Trophoblast cell (in vitro differentiated cells and primary cell): Measurements from ENCODE around the gene DSG1.

Source experiments
- DNase-seq, 2 donors: peaks; one replicate each; pipeline ENCODE4 v3.0.0-alpha.2; 2016
- H2AFZ ChIP-seq: 2 replicates; pipeline ENCODE4 v1.6.1; 2013; ENCODE audit warnings: low read length, moderate library complexity, mild to moderate bottlenecking; ENCODE audit not compliant: insufficient read depth, poor library complexity
- H2AK5ac ChIP-seq: 2 replicates; pipeline ENCODE4 v1.6.1; 2013; ENCODE audit warnings: mild to moderate bottlenecking, low read length
- H2BK120ac ChIP-seq: 2 replicates; pipeline ENCODE4 v1.6.1; 2013; ENCODE audit warnings: low read length, mild to moderate bottlenecking, moderate library complexity; ENCODE audit not compliant: insufficient read depth, poor library complexity
- H2BK12ac ChIP-seq: 2 replicates; pipeline ENCODE4 v1.6.1; 2013; ENCODE audit warnings: mild to moderate bottlenecking, low read length, moderate library complexity
- H2BK5ac ChIP-seq: 2 replicates; pipeline ENCODE4 v1.6.1; 2013; ENCODE audit warnings: low read length, low read depth, moderate library complexity, mild to moderate bottlenecking; ENCODE audit not compliant: poor library complexity
- H3K14ac ChIP-seq: 2 replicates; pipeline ENCODE4 v1.6.1; 2013; ENCODE audit warnings: mild to moderate bottlenecking, low read length
- H3K18ac ChIP-seq: 2 replicates; pipeline ENCODE4 v1.6.1; 2013; ENCODE audit warnings: mild to moderate bottlenecking, low read length
- H3K23ac ChIP-seq: 2 replicates; pipeline ENCODE4 v1.6.1; 2013; ENCODE audit warnings: low read length
- H3K27ac ChIP-seq: 2 replicates; pipeline ENCODE4 v1.5.1; 2013; ENCODE audit warnings: low read depth, mild to moderate bottlenecking, inconsistent platforms, low read length, moderate library complexity
- H3K27me3 ChIP-seq: 2 replicates; pipeline ENCODE4 v1.6.1; 2013; ENCODE audit warnings: inconsistent platforms, mild to moderate bottlenecking, low read length, moderate library complexity; ENCODE audit not compliant: insufficient read depth
- H3K36me3 ChIP-seq, 2 experiments: 1 replicate in 1 of 2; 2 replicates in 1 of 2; pipeline ENCODE4 v1.6.1; 2013; ENCODE audit warnings: low read length in 2 of 2, mild to moderate bottlenecking in 2 of 2, moderate library complexity in 1 of 2; ENCODE audit not compliant: insufficient read depth in 2 of 2, control insufficient read depth in 1 of 2
- H3K4ac ChIP-seq: 2 replicates; pipeline ENCODE4 v1.6.1; 2013; ENCODE audit warnings: low read depth, mild to moderate bottlenecking, low read length, moderate library complexity
- H3K4me1 ChIP-seq, 2 experiments: 1 replicate in 1 of 2; 2 replicates in 1 of 2; pipeline ENCODE4 v1.6.1; 2013; ENCODE audit warnings: low read length in 2 of 2, mild to moderate bottlenecking in 2 of 2, moderate library complexity in 1 of 2; ENCODE audit not compliant: insufficient read depth in 2 of 2, control insufficient read depth in 1 of 2
- H3K4me2 ChIP-seq: 2 replicates; pipeline ENCODE4 v1.6.1; 2013; ENCODE audit warnings: inconsistent platforms, mild to moderate bottlenecking, low read length, moderate library complexity
- H3K4me3 ChIP-seq: 2 replicates; pipeline ENCODE4 v1.5.1; 2013; ENCODE audit warnings: mild to moderate bottlenecking, low read depth, low read length, inconsistent platforms
- H3K79me1 ChIP-seq: one replicate; pipeline ENCODE4 v1.6.1; 2013; ENCODE audit warnings: low read length
- H3K79me2 ChIP-seq: 2 replicates; pipeline ENCODE4 v1.6.1; 2013; ENCODE audit warnings: low read length, mild to moderate bottlenecking; ENCODE audit not compliant: control insufficient read depth, insufficient read depth, poor library complexity
- H3K9ac ChIP-seq: 2 replicates; pipeline ENCODE4 v1.6.1; 2013; ENCODE audit warnings: mild to moderate bottlenecking, low read length
- H3K9me3 ChIP-seq: 2 replicates; pipeline ENCODE4 v1.6.1; 2013; ENCODE audit warnings: low read depth, mild to moderate bottlenecking, control low read depth, inconsistent platforms, low read length; ENCODE audit not compliant: insufficient read depth
- H4K12ac ChIP-seq: 2 replicates; pipeline ENCODE4 v1.6.1; 2013; ENCODE audit warnings: low read depth, mild to moderate bottlenecking, low read length, moderate library complexity
- H4K8ac ChIP-seq: 2 replicates; pipeline ENCODE4 v1.6.1; 2013; ENCODE audit warnings: low read depth, mild to moderate bottlenecking, low read length, moderate library complexity
- H4K91ac ChIP-seq: one replicate; pipeline ENCODE4 v1.6.1; 2013; ENCODE audit warnings: low read depth, mild to moderate bottlenecking, low read length, moderate library complexity
- WGBS: extraction: QIAGEN DNeasy Blood & Tissue Kit; methylation state at CpG from one replicate; pipeline ENCODE4 v1.1.7; 2013; ENCODE audit warnings: missing lambda C conversion rate; ENCODE audit not compliant: insufficient read length, insufficient coverage; ENCODE audit errors: extremely low coverage; 5-methylcytosine and 5-hydroxymethylcytosine counted together

DSG1 gene

DNA sequence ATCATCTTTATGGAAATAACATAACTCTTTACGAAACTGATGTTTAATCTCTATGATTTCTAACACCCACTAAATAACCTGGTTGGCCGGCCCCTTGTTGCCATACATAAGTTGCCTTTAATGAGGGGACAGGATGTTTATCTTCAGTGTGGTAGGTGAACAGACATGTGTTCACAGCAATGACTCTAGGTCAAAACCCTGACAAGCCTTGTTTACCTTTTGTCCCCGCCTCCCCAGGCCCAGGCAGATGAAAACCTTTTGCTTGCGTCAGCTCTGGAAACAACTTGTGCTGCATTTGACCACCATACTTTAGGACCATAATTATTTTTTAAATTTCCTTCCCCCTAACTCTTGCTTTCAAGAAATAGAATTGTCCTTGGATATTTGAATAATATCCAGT is 55.7 kb downstream of the DSG1 start:
- Histone ChIP-seq H4K8ac (no peak overlapping the region), H2AFZ (no peak overlapping the region), H2BK5ac (no peak overlapping the region), H4K91ac (no peak overlapping the region), H3K79me1 (no peaks in the 10 kb centered on the region), H3K27me3 (no peaks in the 10 kb centered on the region), H4K12ac (no peak overlapping the region), H3K4me3 (no peak overlapping the region), H3K27ac (no peak overlapping the region), H2BK120ac (no peak overlapping the region), H3K79me2 (no peaks in the 10 kb centered on the region), H3K36me3 (no peaks in the 10 kb centered on the region), H3K14ac (no peak overlapping the region), H3K9ac (no peak overlapping the region), H3K4me2 (no peak overlapping the region), H2AK5ac (no peak overlapping the region), H3K9me3 (no peaks in the 10 kb centered on the region), H3K4me1 (no peaks in the 10 kb centered on the region), H2BK12ac (no peak overlapping the region), H3K18ac (no peak overlapping the region), H3K4ac (no peak overlapping the region), H3K23ac (no peak overlapping the region)
- no CpG with 5 or more reads among the region's 4 CpGs for WGBS
- no peak for DNase-seq

DNA sequence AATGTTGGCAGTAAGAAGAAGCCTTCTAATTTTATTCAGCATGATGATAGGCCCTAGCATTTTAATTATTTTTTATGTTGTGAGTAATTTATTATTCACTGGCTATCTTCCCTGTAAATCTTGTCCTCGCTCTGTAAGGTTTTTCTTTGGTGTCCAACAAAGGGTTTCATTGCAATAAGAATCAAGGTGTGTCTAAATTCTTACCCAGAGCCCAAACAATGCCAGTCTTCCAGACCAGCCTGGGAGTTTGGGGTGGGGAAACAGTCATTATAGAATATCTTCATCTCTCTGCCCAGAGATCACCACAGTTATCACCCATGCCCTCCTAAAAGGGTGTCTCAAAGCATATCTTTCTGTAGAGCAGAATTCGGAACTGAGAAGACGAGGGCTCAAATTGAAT is 58.5 kb downstream of the DSG1 start, which contains the start of gene DSG4:
TSS of gene DSG4 (plus strand) at position 301 of the 400 bp plus-strand sequence. CDS start 135 bp downstream, outside the sequence.
- Histone ChIP-seq H2BK120ac (no peak within 1 kb of the TSS), H4K91ac (no peak within 1 kb of the TSS), H3K27me3 (no peaks in the 10 kb centered on the region), H3K4me3 (no peak within 1 kb of the TSS), H3K23ac (no peak within 1 kb of the TSS), H2AFZ (no peak within 1 kb of the TSS), H3K36me3 (no peaks in the 10 kb centered on the region), H2AK5ac (no peak within 1 kb of the TSS), H2BK5ac (no peak within 1 kb of the TSS), H3K4ac (no peak within 1 kb of the TSS), H3K18ac (no peak within 1 kb of the TSS), H3K4me1 (peaks cover 0 to 2% of the 10 kb centered on the region in 2 experiments), H3K9ac (no peak within 1 kb of the TSS), H3K79me1 (no peaks in the 10 kb centered on the region), H2BK12ac (no peak within 1 kb of the TSS), H4K8ac (no peak within 1 kb of the TSS), H3K27ac (no peak within 1 kb of the TSS), H4K12ac (no peak within 1 kb of the TSS), H3K9me3 (no peaks in the 10 kb centered on the region), H3K79me2 (no peaks in the 10 kb centered on the region), H3K4me2 (no peak within 1 kb of the TSS), H3K14ac (no peak within 1 kb of the TSS)
- DNase-seq = no peak
- WGBS = no CpG with 5 or more reads among the region's 3 CpGs

DNA sequence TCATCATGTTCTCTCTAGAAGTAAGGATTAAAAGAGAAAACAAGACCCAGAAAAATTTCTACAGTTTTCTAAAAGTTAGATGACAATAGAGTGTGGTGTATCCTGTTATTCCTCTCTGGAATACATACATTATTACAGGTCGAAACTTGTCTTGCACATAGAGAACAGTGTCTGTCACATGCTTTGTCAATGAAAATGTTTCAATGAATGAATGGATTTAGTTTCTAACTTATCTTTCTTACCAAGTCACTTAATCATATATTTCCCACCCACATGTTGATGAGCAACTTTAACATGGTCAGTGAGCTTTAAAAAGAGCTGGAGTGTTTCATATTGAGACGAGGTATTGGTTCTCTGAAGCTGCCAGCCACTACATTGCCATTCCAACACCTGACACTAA is 63.0 kb downstream of the DSG1 start:
- H2AK5ac ChIP-seq = no peak overlapping the region
- H3K27ac ChIP-seq = no peak overlapping the region
- no peaks in the 10 kb centered on the region for H3K79me1 ChIP-seq
- H2BK5ac ChIP-seq = no peak overlapping the region
- H3K9ac ChIP-seq = no peak overlapping the region
- no peak overlapping the region for H2BK120ac ChIP-seq
- H3K4me2 ChIP-seq = no peak overlapping the region
- no peak overlapping the region for H4K8ac ChIP-seq
- no peak for DNase-seq
- no peak overlapping the region for H3K4me3 ChIP-seq
- H3K4ac ChIP-seq = no peak overlapping the region
- WGBS = no CpG with 5 or more reads among the region's 2 CpGs
- no peak overlapping the region for H2AFZ ChIP-seq
- no peak overlapping the region for H4K91ac ChIP-seq
- H3K79me2 ChIP-seq = no peaks in the 10 kb centered on the region
- H3K23ac ChIP-seq = no peak overlapping the region
- H3K36me3 ChIP-seq = no peaks in the 10 kb centered on the region
- no peaks in the 10 kb centered on the region for H3K27me3 ChIP-seq
- no peak overlapping the region for H3K18ac ChIP-seq
- no peak overlapping the region for H2BK12ac ChIP-seq
- no peak overlapping the region for H3K14ac ChIP-seq
- no peak overlapping the region for H4K12ac ChIP-seq
- H3K9me3 ChIP-seq = no peaks in the 10 kb centered on the region
- H3K4me1 ChIP-seq = peaks cover 0 to 2% of the 10 kb centered on the region in 2 experiments

DNA sequence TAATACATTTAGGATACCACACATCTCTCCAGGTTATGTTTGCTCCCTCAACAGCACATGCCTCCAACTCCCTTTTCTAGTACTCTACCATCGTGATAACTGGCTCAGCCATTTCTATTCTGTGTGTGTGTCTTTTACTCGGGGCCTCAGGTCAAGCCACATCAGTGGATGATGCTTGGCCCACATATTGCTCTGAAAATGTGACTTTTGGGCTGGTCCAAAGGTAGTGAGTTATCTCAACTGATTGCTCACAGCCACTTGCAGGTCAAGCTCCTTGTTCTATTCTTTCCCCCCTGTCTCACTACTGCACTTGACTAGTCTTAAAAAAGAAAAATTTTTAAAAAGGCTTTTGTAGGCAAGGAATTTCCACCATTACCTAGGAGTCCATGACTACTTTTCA is 64.1 kb downstream of the DSG1 start:
- DNase-seq = no peak
- WGBS = no CpG with 5 or more reads among the region's 2 CpGs
- no peak overlapping the region for H2BK5ac ChIP-seq
- H4K8ac ChIP-seq = no peak overlapping the region
- H3K27me3 ChIP-seq = no peaks in the 10 kb centered on the region
- H3K4me1 ChIP-seq = peaks cover 0 to 2% of the 10 kb centered on the region in 2 experiments
- H3K79me1 ChIP-seq = no peaks in the 10 kb centered on the region
- H3K14ac ChIP-seq = no peak overlapping the region
- no peaks in the 10 kb centered on the region for H3K79me2 ChIP-seq
- no peak overlapping the region for H3K4me3 ChIP-seq
- H2AK5ac ChIP-seq = no peak overlapping the region
- no peak overlapping the region for H3K9ac ChIP-seq
- no peak overlapping the region for H4K91ac ChIP-seq
- no peak overlapping the region for H3K4ac ChIP-seq
- H3K27ac ChIP-seq = no peak overlapping the region
- H3K9me3 ChIP-seq = no peaks in the 10 kb centered on the region
- H3K36me3 ChIP-seq = no peaks in the 10 kb centered on the region
- no peak overlapping the region for H3K4me2 ChIP-seq
- no peak overlapping the region for H2AFZ ChIP-seq
- H4K12ac ChIP-seq = no peak overlapping the region
- no peak overlapping the region for H2BK120ac ChIP-seq
- H2BK12ac ChIP-seq = no peak overlapping the region
- H3K18ac ChIP-seq = no peak overlapping the region
- H3K23ac ChIP-seq = no peak overlapping the region
